ENCODE results near the gene CBX2. TPM values are rescaled to one million over a fixed set of nuclear protein-coding genes. Genes with fewer than 3 reads are reported as not detected.

Gene CBX2
- total and polyA plus RNA-seq, 2 donors (not counting 1 experiment from before 2014, with no cell fraction given): 0.77 to 0.83 TPM

DNA sequence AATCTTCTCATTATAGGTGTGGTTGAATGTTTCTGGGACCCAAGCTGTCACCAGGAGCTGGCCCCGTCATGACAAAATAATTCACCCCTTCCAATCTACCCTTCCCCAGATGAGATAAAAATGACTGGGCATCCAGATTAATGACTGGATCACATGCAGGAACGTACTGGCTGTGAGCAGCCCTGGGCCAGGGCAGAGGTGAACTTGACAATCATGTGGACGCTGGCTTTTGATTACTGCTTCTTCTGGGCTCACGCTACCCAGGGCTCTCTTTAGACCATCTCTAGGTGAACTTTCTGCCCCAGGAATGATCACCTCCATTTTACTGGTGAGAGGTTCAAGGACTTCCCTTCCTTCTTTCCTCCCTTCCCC, 43.0 kb downstream of the CBX2 start:
- no peaks in the 10 kb centered on the region for H3K9me3 ChIP-seq (ENCODE audit: control insufficient read depth, insufficient read depth, low read depth, low read length)
- no peaks in the 10 kb centered on the region for H3K4me1 ChIP-seq (ENCODE audit: control insufficient read depth, extremely low read depth, insufficient read depth, low read length)
- no peaks in the 10 kb centered on the region for H3K36me3 ChIP-seq (ENCODE audit: control insufficient read depth, insufficient read depth, low read length)
- no peak overlapping the region for H2AFZ ChIP-seq (ENCODE audit: low read length)
- H3K4me3 ChIP-seq (replicated peaks in 1 of 4; ENCODE audit: control extremely low read depth in 1 of 4, insufficient read depth in 1 of 4, low read depth in 3 of 4, low read length in 4 of 4): no peak overlapping the region
- no peak for DNase-seq (ENCODE audit: low read depth in 2 of 2)
- TF ChIP-seq, protein P1, sequence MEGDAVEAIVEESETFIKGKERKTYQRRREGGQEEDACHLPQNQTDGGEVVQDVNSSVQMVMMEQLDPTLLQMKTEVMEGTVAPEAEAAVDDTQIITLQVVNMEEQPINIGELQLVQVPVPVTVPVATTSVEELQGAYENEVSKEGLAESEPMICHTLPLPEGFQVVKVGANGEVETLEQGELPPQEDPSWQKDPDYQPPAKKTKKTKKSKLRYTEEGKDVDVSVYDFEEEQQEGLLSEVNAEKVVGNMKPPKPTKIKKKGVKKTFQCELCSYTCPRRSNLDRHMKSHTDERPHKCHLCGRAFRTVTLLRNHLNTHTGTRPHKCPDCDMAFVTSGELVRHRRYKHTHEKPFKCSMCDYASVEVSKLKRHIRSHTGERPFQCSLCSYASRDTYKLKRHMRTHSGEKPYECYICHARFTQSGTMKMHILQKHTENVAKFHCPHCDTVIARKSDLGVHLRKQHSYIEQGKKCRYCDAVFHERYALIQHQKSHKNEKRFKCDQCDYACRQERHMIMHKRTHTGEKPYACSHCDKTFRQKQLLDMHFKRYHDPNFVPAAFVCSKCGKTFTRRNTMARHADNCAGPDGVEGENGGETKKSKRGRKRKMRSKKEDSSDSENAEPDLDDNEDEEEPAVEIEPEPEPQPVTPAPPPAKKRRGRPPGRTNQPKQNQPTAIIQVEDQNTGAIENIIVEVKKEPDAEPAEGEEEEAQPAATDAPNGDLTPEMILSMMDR (conservative IDR thresholded peaks at IDR 0.05 in 1 of 2, IDR thresholded peaks at IDR 0.05 in 1 of 2; ENCODE audit: low read depth in 1 of 2, low read length in 2 of 2): no peak
- no peak for TF ChIP-seq EZH2 (IDR thresholded peaks at IDR 0.05; ENCODE audit: low read length, missing control alignments)
- H3K9ac ChIP-seq (ENCODE audit: insufficient read depth, low read length): no peak overlapping the region
- H3K4me2 ChIP-seq (ENCODE audit: extremely low read depth, insufficient read depth, low read length): no peak overlapping the region
- no peaks in the 10 kb centered on the region for H3K79me2 ChIP-seq (ENCODE audit: control insufficient read depth, insufficient read depth, low read length)
- peaks cover 47% of the 10 kb centered on the region for H3K27me3 ChIP-seq (ENCODE audit: control insufficient read depth, insufficient read depth, low read length)
- H4K20me1 ChIP-seq (ENCODE audit: control insufficient read depth, extremely low read depth, insufficient read depth, low read length): no peaks in the 10 kb centered on the region
- no peak overlapping the region for H3K27ac ChIP-seq (ENCODE audit: insufficient read depth, low read length)

DNA sequence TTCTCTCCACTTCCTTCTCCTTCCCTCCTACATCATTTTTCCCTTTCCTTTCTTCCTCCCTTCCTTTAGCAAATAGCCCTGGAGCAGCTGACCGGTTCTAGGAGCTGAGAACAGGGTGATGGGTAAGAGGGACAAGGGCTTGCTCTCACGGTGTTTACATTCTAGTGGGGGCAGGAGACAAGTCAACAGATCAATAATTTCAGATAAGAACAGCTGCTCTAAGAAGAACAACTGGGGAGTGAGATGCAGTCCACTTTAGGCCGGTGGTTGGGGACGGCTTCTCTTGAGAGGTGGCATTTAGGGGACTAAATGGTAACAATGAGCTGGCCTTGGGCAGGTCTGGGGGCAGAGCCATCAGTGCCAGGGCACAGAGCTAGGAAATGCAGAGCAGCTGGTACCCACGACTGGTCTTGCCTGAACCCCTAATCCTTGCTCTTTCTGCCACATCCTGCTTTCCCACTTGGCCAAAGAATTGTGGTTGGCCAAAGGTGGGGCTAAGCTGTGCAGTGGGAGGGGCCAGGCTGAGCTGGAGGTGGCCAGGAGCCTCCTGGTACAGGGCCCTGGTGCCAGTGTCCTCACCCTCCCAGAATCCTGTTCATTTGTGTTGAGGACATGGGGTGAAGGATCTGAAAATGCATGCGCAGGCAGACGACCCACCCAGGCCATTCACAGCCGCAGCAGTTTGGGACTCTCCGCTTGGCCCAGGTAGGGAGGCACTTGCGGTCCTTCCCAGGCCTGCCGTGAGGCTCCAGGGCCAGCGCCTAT, 43.6 kb downstream of the CBX2 start:
- H4K20me1 ChIP-seq (ENCODE audit: control insufficient read depth, extremely low read depth, insufficient read depth, low read length): no peaks in the 10 kb centered on the region
- no peaks in the 10 kb centered on the region for H3K4me1 ChIP-seq (ENCODE audit: control insufficient read depth, extremely low read depth, insufficient read depth, low read length)
- H3K27ac ChIP-seq (ENCODE audit: insufficient read depth, low read length): no peak overlapping the region
- H2AFZ ChIP-seq (ENCODE audit: low read length): no peak overlapping the region
- H3K4me3 ChIP-seq (replicated peaks in 1 of 4; ENCODE audit: control extremely low read depth in 1 of 4, insufficient read depth in 1 of 4, low read depth in 3 of 4, low read length in 4 of 4): no peak overlapping the region
- no peak overlapping the region for H3K4me2 ChIP-seq (ENCODE audit: extremely low read depth, insufficient read depth, low read length)
- H3K9ac ChIP-seq (ENCODE audit: insufficient read depth, low read length): no peak overlapping the region
- peaks cover 41% of the 10 kb centered on the region for H3K27me3 ChIP-seq (ENCODE audit: control insufficient read depth, insufficient read depth, low read length)
- no peak for DNase-seq (ENCODE audit: low read depth in 2 of 2)
- no peaks in the 10 kb centered on the region for H3K9me3 ChIP-seq (ENCODE audit: control insufficient read depth, insufficient read depth, low read depth, low read length)
- H3K36me3 ChIP-seq (ENCODE audit: control insufficient read depth, insufficient read depth, low read length): no peaks in the 10 kb centered on the region
- TF ChIP-seq, protein P1 (conservative IDR thresholded peaks at IDR 0.05 in 1 of 2, IDR thresholded peaks at IDR 0.05 in 1 of 2; ENCODE audit: low read depth in 1 of 2, low read length in 2 of 2): no peak
- no peak for TF ChIP-seq EZH2 (IDR thresholded peaks at IDR 0.05; ENCODE audit: low read length, missing control alignments)
- no peaks in the 10 kb centered on the region for H3K79me2 ChIP-seq (ENCODE audit: control insufficient read depth, insufficient read depth, low read length)

DNA sequence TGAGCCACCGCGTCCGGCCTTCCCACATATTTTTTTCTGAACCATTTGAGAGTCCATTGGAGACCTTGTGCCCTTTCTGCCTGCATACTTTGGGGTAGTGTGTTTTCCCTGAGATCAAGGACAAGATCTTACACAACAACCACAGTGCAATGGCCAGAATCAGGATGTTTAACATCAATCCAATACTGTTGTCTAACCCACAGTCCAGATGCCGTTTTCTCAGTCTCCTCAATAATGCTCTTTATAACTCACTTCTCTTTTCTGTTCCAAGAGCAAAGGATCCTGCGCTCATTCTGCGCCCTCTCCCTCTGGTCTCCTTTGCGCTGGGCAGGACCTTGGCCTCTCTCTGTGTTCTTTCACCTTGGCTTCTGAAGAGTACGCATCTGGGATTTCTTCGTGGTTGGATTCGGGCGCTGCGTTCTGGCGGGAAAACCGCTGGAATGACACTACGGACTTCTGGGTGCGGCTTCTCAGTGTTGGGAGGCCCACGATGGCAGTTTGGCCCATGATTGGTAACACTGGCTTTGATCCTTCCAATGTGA, 44.7 kb downstream of the CBX2 start:
- Histone ChIP-seq H3K27me3 (ENCODE audit: control insufficient read depth, insufficient read depth, low read length) (peaks cover 29% of the 10 kb centered on the region), H4K20me1 (ENCODE audit: control insufficient read depth, extremely low read depth, insufficient read depth, low read length) (no peaks in the 10 kb centered on the region), H3K9me3 (ENCODE audit: control insufficient read depth, insufficient read depth, low read depth, low read length) (no peaks in the 10 kb centered on the region), H3K9ac (ENCODE audit: insufficient read depth, low read length) (no peak overlapping the region), H3K36me3 (ENCODE audit: control insufficient read depth, insufficient read depth, low read length) (no peaks in the 10 kb centered on the region), H3K4me2 (ENCODE audit: extremely low read depth, insufficient read depth, low read length) (no peak overlapping the region), H3K79me2 (ENCODE audit: control insufficient read depth, insufficient read depth, low read length) (no peaks in the 10 kb centered on the region), H3K4me1 (ENCODE audit: control insufficient read depth, extremely low read depth, insufficient read depth, low read length) (no peaks in the 10 kb centered on the region), H3K4me3 (replicated peaks in 1 of 4; ENCODE audit: control extremely low read depth in 1 of 4, insufficient read depth in 1 of 4, low read depth in 3 of 4, low read length in 4 of 4) (no peak overlapping the region), H2AFZ (ENCODE audit: low read length) (no peak overlapping the region), H3K27ac (ENCODE audit: insufficient read depth, low read length) (no peak overlapping the region)
- no peak for DNase-seq (ENCODE audit: low read depth in 2 of 2)
- TF ChIP-seq EZH2 (IDR thresholded peaks at IDR 0.05; ENCODE audit: low read length, missing control alignments): no peak
- TF ChIP-seq, protein P1 (conservative IDR thresholded peaks at IDR 0.05 in 1 of 2, IDR thresholded peaks at IDR 0.05 in 1 of 2; ENCODE audit: low read depth in 1 of 2, low read length in 2 of 2): no peak

All from fibroblast of lung (primary cell).